HG02884 (cell line): ENCODE data around the gene PTPRR.

Experiments used
- ATAC-seq: cut with Tn5 transposase; IDR thresholded peaks from one replicate; pipeline ENCODE4 v1.9.1; 2021; ENCODE audit warnings: mild to moderate bottlenecking, moderate library complexity; ENCODE audit not compliant: unreplicated experiment

The PTPRR gene, protein sequence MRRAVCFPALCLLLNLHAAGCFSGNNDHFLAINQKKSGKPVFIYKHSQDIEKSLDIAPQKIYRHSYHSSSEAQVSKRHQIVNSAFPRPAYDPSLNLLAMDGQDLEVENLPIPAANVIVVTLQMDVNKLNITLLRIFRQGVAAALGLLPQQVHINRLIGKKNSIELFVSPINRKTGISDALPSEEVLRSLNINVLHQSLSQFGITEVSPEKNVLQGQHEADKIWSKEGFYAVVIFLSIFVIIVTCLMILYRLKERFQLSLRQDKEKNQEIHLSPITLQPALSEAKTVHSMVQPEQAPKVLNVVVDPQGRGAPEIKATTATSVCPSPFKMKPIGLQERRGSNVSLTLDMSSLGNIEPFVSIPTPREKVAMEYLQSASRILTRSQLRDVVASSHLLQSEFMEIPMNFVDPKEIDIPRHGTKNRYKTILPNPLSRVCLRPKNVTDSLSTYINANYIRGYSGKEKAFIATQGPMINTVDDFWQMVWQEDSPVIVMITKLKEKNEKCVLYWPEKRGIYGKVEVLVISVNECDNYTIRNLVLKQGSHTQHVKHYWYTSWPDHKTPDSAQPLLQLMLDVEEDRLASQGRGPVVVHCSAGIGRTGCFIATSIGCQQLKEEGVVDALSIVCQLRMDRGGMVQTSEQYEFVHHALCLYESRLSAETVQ

DNA sequence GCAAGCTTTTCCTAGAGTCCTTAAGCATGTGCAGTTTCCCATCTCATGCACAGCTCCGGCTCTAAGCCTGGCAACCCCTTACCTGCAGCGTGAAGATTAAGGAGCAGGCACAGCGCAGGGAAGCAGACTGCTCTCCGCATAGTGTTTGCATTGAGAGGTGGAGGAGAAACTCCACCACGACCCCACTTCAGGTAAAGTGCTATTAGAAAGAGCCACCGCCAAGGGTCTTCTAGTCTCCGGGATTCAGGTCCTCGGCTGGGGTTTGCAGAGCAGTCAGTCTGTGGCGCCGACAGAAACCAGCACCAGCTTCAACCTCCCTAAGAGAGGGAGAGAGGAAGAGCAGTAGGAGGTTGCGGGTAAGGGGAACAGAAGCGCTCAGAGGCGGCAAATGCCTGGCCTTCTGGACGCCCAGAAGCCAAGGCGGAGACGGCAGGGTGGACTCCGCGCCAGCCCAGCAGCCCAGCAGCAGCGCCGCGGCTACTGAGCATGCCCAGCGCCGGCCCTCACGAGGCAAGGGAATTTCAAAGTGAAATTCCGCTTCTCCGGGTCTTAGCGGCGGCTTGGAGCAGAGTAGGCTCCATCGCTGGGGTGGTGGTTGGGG, at the start of gene PTPRR:
PTPRR (minus strand) TSS at position 488 of the 601 bp plus-strand sequence; CDS start at position 140, 348 bp downstream.
- ATAC-seq: no peak

DNA sequence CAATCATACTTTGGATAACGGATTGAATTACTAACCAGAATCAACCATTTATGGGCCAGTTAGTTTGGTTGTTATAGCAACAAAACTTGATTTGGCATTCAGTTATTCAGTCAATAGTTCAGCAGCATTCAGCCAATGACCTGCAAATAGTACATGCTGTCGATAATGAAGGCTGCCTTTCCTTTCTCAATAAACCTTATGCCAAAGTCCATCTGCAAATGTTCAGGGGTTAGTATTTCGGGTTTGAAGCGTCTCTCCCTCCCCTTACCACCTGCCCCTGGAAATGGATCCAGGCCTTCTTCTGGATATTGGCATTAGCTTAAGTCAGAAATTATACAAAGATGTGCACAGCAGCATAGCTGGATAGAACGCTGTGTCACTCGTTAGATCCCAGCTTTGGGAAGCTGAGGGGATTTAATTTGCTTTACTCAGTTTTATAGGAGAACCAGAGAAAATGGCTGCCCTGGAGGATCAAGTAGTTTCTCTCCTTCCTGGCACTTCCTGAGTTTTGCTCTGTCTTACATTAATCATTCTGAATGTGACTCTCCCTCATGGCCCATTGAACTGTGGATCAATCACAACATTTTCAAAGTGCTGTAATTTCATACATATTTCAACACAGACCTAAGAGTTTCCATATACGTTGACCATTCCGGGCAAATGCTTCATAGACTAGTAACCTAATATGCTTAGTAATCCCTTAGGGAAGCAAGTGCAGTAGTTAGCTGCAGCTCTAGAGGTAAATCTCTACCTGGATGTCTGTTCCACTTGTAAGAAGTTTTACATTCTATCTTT, 46.7 kb upstream of the PTPRR start:
- no peak for ATAC-seq

DNA sequence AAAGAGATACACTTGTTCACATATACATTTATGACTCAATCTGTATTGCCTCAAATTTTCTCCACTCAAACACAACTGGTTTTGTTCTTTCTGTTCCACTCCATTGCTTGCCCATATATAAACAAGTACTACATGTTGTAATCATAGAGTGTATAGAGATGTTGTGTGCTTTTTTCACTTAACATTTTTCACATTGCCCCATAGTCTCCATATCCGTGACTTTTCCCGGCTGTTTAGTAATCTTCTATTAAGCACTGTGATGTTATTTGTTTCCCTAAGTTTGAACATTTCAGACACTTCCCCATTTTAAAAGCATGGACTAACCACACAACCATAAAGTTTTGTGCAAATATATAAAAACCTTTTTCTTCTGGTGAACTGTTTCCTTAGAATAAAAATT, 45.5 kb upstream of the PTPRR start:
- no peak for ATAC-seq

DNA sequence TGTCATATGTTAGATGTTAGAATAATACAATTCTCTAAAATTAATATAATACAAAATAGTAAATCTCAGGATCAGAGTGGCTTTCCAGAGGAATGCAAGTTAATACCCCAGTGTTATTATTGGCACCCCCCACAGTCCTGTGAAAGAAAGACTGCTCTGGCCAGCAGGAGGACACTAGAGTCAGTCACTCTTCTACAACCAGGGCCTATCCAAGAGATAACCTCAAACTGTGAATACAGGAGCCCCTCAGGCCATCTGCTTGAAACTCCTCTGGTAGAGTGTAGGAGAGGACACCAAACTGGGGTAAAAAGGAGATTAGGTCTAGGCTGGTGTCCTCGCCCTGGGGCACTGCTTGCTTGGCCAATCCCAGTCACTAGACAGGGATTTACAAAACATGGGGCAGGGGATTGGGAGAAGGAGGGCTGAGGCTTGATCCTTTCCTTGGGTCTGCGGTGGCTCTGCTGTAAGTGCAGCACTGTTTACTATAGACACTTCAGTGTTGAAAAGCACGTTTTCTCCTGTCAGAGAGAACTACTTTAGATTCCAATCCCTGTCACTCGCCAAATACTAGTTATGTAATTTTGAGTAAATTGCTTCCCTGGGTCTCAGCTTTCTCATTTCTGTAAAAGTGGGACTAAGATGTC, 44.5 kb upstream of the PTPRR start:
- no peak for ATAC-seq

DNA sequence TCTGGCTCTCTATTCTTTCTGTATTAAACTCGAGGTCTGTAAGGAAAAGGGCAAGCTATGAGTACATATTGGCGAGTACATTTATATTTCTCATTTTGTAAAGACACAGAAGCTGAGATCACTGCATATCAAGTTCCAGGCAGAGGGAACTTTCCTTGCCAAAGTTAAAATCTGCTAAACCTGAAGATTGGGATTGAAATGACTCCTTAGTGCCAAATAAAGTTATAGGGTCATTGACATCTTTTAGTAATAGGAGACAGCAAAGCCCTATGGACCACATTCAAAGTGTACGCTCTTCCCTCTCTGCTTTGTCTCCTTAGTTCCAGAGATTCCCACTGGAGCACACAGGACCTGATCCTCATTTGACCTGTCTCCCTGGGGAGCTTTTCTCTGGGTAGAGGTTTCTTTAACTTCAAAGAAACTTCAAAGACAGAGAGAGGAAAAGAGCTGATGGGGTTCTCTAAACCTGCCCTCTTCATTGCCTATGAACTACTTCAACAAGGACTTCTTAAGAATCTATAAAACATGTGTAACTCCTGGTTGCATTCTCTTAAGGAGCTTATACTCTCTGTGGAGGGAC, 42.6 kb upstream of the PTPRR start:
- no peak for ATAC-seq

DNA sequence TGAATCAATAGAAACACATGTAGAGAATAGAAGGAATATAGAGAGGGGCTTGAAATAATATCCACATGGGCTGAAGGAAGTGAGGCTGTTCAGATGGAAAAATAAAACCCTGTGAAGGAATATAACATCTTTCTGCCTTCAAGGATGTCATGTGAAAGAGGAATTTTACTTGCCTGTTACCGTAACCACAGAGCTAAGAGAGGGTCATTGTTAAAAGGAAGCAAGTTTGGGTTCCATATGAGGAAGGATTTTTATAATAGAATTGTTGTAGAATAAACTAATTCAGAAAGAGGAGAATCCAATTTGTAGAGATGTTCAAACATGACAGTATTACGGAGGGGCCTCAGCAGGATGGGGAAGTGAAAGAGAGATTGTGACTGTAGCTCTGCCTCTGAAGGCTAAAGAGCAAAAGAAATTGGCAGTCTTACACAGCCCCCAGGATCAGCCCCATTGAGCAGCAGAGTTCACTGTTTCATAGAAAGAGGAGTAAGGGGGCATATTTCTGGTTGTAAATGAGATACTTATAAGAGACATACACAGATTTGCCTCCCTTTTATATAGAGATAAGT, 41.8 kb upstream of the PTPRR start:
- peak; percentile 79 for ATAC-seq

DNA sequence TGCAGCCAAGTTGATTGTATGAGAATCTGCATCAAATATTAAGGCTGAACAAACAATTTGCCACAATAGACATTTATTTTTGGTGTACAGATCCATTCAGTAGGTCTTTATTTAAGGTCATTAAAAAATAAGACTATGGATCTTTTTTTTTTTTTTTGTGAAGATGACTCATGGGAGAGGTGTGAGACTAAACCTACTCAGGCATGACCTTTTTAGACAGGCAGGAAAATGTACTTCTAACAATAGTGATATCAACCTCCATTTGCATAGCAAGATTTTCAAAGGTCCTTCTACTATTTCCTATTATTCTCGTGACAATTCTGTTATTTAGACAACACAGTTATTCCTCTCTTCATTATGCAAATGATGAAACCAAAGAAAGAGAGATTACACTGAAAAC, 39.9 kb upstream of the PTPRR start:
- no peak for ATAC-seq

DNA sequence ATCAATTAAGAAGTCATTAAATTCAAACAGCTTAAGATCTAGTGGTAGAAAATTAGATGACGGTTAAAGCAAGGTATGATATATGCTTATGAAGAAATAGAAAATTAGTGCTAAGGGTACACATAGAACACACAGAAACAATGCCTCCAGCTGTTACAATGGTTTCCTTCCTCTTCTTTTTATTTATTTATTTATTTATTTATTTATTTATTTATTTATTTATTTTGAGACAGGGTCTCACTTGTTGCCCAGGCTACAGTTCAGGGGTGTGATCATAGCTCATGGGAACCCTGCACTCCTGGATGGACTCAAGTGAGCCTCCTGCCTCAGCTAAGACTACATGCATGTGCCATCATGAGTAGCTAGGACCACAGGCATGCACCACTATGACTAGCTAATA, 34.9 kb upstream of the PTPRR start:
- ATAC-seq: no peak

DNA sequence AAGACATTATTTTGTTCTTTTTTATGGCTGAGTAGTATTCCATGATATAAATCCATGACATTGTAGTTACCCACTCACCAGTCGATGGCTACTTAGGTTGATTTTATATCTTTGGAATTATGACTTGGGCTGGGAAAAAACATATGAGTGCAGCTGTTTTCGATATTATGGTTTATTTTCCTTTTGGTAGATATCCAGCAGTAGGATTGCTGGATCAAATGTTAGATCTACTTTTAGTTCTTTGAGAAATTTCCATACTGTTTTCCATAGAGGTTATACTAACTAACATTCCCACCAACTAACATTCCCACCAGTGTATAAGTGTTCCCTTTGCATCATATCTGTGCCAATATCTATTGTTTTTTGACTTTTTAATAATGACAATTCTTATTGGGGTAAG, 29.9 kb upstream of the PTPRR start:
- ATAC-seq: no peak

DNA sequence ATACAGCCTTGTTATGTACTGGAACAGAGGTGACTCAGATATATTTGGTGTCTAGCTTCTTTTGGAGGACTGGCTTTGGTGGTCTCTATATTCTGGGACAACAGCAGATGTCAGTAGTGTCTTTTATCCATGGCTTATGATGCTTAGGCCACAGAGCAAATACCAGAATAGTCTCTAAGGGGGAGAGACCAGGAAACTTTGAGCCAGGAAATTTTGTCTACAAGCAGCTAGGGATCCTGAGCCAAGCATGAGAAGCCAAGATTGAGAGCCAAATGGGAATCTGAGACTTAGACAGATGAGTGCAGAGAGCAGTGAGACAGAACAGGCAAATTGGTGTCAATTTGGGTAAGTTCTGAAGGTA, 28.4 kb upstream of the PTPRR start:
- no peak for ATAC-seq

DNA sequence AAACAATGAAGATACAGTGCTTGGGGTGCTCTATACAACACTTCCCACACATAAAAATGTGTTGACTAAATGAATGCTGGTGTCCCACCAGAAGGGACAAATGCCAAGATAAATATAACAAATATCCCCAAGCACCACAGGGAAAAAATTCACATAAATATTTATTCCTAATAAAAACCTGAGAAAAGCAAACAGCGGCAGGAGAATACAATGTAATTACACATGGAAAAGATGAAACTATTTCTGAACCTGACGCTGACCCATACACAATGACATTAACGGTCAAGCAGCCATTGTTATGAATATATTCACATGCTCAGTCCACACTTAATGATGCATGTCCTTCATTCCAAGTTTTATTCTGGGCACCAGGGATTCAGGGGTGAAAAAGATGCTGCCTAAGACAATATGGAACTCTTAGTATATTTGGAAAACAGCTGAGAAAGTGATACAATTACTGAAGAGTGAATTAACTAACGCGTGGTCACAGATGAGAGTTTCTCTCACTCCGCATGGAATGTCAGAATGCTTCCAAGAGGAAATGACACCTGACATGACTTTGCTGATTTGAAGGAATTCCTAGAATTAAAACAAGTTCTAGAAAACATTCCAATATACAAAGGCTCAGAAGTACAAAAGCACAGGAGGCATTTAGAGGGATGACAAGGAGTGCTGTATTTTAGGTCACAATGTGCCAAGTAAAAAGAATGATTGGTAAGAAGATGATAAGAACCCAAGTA, 27.9 kb upstream of the PTPRR start:
- ATAC-seq: no peak

DNA sequence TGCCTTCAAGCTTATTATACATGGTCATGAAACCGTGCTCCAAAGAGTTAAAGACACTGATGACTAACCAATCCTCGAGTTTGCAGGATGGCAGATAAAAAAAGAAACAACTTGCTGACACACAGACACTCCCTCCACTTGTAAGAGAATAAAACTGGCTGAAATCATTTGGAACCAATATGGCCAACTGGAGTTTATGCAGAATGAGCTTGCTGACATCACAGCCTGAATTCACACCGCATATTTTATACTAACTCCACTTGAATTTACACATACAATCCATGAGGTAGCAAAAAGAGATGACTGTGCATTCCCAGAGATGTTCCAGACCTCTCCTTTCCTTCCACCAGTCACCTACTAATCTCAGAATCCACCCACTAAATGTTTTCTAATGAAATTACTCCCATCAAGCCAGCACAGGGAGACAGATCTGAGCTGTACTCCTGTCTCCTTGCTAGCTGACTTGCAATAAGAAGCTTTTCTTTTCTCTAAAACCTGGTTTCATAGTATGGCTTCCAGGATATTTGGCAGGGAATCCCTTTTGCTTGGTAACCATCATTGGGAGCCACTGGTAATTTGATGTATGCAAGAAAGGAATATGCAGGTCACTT, 15.8 kb upstream of the PTPRR start:
- ATAC-seq: no peak

DNA sequence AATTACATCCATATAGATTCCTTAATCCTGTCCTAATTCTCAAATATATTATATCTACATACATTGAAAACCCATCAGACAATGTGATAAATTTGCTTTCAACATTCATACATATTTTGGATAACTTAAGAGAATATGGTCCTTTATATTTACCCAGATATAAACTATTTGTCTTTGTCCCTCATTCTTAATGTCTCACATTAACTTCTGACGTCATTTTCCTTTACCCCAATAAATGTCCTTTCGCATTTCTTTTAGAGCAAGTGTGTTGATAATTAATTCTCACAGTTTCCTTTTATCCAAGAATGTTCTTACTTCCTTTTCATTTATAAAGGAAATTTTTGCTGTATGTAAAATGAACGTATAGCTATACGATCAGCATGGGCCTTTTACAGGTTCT, 12.6 kb upstream of the PTPRR start:
- ATAC-seq: no peak

DNA sequence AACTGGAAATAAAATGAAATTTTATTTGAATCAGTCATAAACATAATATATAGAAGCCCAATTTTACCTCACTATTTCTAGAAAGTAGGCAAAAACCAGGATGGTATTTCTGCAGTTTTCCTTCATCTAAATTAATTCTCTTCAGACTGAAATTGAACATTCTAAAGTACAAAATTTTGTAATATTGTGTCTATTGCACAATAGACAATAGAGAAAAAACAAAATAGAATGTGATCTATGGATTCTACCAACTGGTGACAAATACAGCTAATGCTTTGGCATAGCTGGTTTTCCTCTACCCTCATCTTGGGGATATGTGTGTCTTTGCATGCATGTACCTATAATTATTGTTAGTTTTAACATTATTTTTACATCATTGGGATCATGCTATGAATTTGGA, 8.5 kb upstream of the PTPRR start:
- no peak for ATAC-seq

DNA sequence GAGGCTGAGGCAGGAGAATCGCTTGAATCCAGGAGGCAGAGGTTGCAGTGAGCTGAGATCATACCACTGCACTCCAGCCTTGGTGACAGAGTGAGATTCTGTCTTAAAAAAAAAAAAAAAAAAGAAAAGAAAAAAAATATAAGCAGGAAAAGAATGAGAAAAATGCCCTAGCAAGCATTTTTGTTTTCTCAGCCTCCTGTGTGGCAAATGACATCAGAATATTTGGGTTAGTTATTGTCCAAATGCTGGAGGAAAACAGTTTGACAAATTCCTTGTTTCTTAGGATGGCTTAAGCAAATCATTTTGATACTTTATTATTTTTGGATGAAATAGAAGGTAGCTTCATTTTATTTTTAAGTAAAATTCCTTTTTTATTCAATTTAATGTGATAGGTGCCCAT, 7.5 kb upstream of the PTPRR start:
- ATAC-seq: no peak

DNA sequence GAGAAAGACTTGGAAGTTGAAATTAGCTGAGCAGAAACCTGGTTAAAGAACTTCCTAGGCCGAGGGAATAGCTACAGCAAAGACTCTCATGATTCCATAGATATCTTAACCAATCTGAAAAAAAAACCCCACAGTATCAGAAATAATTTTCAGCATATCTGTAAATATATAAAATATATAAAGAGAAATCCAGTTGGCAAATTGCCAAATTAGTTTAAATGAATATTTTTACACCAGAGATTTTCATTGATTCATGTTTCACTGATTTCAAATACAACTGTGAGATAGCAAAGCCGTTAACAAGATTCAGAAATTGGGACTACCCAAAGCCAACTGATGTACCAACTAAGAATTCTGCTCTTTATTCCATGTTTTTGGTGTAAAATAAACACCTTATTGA, 6.8 kb upstream of the PTPRR start:
- ATAC-seq: no peak

DNA sequence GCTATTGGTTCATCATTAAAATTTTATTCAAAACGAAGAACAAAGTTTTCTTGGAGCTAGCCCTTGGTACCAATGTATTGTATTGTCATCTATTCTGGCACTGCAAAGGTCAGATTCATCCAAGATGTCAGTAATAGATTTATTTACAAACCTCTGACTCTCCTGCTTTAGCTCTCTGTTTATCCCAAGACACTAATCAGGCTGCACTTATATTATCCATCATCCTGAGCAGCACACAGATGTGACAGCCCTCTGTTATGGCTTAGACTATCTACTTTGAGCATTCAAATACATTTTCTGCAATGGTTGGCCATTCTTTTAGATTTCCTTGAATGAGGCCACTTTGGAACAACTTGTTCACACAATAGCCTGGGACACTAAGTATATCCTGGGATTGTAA, 5.0 kb upstream of the PTPRR start:
- ATAC-seq: no peak

DNA sequence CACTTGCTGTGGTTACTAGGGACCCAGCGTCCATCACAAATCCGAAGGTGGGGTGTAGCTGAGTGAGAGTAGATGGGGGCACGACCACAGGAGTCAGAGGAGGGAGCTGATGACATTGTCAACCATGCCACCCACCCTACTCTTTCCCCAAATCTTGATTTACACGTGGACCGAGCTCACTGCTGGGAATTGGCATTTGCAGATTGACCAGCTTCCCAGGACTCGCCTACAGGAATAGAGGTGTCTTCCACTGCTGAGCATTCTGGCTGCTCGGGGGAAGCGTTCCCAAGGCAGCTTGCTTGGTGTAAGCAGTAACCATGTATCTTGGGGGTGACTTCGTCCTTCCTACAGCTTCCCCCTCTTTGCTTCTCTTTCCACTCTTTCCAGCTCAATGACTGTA, 353 bp upstream of the PTPRR start:
- no peak for ATAC-seq

DNA sequence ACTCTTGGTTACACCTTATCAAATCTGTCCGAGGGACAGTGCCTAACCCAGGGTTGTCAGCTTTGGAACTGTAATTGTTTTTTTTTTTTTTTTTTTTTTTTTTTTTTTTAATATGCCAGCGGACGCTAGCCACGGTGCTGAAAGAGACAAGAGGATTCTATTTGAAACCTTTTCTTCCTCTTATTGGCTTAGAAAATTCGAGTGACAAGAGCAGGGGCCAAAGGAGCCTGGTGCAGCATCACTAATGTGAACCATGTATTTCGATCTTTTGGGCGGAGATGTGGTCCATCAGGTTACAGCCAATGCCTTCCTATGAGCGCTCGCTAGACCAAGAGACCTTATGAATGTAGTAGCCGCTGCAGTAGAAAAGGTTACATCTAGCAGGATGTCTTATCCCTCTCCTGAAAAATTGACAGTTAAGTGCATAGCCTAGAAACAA, 922 bp downstream of the PTPRR start:
- no peak for ATAC-seq
